Ishikawa (cell line): ENCODE data around the gene PPP3R1.

ENCODE experiments used
- CEBPB ChIP-seq: IDR thresholded peaks from 2 replicates; pipeline ENCODE4 v1.6.1; 2012
- CREB1 ChIP-seq: IDR thresholded peaks from 2 replicates; pipeline ENCODE4 v1.6.1; 2012; ENCODE audit warnings: low read depth
- EGR1 ChIP-seq: IDR thresholded peaks from 2 replicates; pipeline ENCODE4 v1.6.1; 2012
- EP300 ChIP-seq: IDR thresholded peaks from 2 replicates; pipeline ENCODE4 v1.6.1; 2012; ENCODE audit warnings: borderline replicate concordance
- FOXM1 ChIP-seq: IDR thresholded peaks from 2 replicates; pipeline ENCODE4 v1.6.1; 2012; ENCODE audit warnings: low read depth, borderline replicate concordance
- MAX ChIP-seq: IDR thresholded peaks from 2 replicates; pipeline ENCODE4 v1.6.1; 2012
- NFIC ChIP-seq: IDR thresholded peaks from 2 replicates; pipeline ENCODE4 v1.6.1; 2012
- RAD21 ChIP-seq: IDR thresholded peaks from 2 replicates; pipeline ENCODE4 v1.6.1; 2012; ENCODE audit warnings: low read depth
- REST ChIP-seq: IDR thresholded peaks from 2 replicates; pipeline ENCODE4 v1.6.1; 2012; ENCODE audit warnings: low read depth, mild to moderate bottlenecking
- TAF1 ChIP-seq: IDR thresholded peaks from 2 replicates; pipeline ENCODE4 v1.6.1; 2012; ENCODE audit warnings: low read depth, mild to moderate bottlenecking
- TCF12 ChIP-seq: IDR thresholded peaks from 2 replicates; pipeline ENCODE4 v1.6.1; 2012; ENCODE audit warnings: low read depth
- TEAD4 ChIP-seq: IDR thresholded peaks from 2 replicates; pipeline ENCODE4 v1.6.1; 2012
- YY1 ChIP-seq: IDR thresholded peaks from 2 replicates; pipeline ENCODE4 v1.6.1; 2012; ENCODE audit warnings: low read depth
- ZBTB7A ChIP-seq: IDR thresholded peaks from 2 replicates; pipeline ENCODE4 v1.6.1; 2012; ENCODE audit warnings: low read depth
- TF ChIP-seq, protein P1 (sequence below): IDR thresholded peaks from 2 replicates; pipeline ENCODE4 v1.6.1; 2012

PPP3R1 gene

DNA sequence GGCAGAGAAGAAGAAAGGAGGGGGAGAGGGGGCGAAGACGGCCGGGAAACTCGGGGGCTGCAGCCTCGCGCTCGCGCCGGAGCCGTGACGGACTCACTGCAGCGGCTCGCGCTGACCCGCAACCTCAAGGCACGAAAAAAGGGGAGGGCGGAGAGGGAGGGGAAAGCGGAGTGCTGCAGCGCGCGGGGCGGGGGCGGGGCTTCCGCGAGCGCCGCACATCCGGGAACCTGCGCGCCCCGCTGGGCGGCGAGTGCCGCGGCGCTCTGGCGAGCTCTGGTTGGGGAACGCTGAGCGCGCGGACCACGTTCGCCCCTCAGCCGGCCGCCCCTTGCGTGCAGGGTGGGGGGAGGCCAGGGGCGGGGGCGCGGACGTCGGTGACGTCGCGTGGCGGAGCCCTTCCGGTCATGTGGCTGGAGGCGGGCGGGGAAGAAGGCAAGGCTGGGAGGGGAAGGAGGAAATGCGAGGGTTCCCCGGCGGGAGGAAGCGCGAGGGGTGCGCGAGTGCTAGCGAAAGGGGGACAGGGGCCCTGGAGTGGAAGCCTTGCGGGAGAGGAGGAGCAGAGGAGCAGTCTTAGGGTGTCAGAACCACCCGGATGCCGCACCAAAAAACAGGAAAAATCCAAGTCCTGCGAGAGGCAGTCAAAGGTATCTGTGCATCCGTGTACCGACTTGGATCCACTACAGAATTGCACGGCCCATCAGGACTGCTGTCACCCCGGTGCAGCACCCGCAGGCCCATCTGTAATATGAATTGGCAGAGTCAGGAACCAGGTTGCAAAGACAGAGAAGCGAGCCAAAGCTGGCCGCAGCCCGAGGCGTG lies at the start of gene PPP3R1:
PPP3R1 (minus strand) TSS at position 133 of the 819 bp plus-strand sequence. CDS start 405 bp downstream, outside the sequence.
- TF ChIP-seq EGR1 (0 out of 2 replicates have a peak, but pooled peaks have one; percentile 14), TCF12 (peak; percentile 53), CEBPB (no peak), MAX (peak; percentile 78), EP300 (0 out of 2 replicates have a peak, but pooled peaks have one; percentile 11), CREB1 (no peak; the same call in 1 of the 2 replicates), NFIC (0 out of 2 replicates have a peak, but pooled peaks have one; percentile 4), TAF1 (peak; percentile 50), TEAD4 (0 out of 2 replicates have a peak, but pooled peaks have one; percentile 11)
- TF ChIP-seq, protein P1, sequence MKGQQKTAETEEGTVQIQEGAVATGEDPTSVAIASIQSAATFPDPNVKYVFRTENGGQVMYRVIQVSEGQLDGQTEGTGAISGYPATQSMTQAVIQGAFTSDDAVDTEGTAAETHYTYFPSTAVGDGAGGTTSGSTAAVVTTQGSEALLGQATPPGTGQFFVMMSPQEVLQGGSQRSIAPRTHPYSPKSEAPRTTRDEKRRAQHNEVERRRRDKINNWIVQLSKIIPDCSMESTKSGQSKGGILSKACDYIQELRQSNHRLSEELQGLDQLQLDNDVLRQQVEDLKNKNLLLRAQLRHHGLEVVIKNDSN = peak; percentile 95

GRCh38 chr2:68295516-68295915 lies 43.2 kb upstream of the PPP3R1 start:
- TF ChIP-seq, protein P1 = no peak
- TF ChIP-seq ZBTB7A (no peak), YY1 (no peak)

DNA sequence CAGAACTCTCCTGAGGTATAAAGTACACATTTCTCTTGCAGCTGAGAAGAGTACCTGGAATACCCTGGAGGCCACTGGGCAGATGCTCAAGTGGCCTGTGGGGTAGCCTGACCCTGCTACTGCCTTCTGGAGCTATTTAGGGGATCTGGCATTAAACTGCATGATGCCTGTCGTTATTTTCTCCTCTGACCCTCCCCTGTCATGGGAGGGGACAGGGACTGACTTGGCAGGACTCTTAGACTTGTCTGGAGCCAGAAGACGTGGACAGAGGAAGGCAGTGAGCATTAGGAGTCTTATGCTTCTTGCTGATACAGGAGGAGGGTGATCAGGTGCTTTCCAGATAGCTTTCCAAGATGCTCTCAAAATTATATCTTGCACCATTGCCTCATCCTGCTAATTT lies 42.6 kb upstream of the PPP3R1 start:
- no peak for TF ChIP-seq TEAD4

- TF ChIP-seq EP300 (no peak), RAD21 (no peak), CEBPB (no peak), CREB1 (no peak), ZBTB7A (no peak), FOXM1 (no peak), TCF12 (no peak), MAX (no peak), EGR1 (no peak), REST (no peak), TEAD4 (no peak), TAF1 (no peak), YY1 (no peak), NFIC (no peak)
- TF ChIP-seq, protein P1 = no peak
Observed at GRCh38 chr2:68294187-68294586, 41.9 kb upstream of the PPP3R1 start.

DNA sequence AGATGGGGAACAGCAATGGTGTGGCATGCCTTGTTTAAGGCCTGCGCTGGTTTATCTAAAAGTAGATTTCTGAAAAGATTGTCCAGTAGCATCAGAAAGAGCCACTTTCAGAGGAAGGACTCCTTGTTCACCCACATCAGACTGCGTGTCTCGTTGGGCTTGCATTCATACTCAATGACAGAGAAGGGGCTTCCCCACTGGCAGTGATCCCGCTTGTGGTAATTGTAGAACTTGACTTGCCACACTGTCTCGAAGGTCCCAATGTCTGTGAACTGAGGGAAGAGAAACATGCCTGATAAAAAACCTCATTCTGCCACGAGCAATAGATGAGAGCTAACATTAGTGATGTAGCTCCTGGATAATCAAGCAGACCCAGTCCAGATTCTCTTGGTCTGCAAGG lies 41.4 kb upstream of the PPP3R1 start:
- TF ChIP-seq MAX = no peak
- no peak for TF ChIP-seq TEAD4
- no peak for TF ChIP-seq RAD21
- no peak for TF ChIP-seq YY1
- TF ChIP-seq, protein P1 = no peak
- TF ChIP-seq CEBPB = no peak

DNA sequence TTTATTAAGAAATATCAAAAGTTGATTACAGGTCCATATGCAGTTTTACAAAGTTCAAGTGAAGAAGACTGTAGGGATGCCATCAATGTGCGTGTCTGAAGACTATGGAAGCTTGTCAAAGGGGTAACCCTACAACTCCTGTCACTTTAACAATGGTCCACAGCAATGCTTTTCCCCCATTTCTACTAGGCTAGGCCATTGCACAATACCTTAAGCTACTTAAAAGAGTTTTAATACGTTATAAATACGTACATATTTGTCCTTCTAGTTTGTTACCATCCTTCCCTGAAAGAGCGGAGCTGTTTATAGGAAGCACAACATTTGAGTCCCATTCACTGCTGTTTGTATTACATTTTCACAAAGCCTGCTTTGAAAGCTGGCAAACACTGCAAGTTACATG lies 40.7 kb upstream of the PPP3R1 start:
- TF ChIP-seq CEBPB = no peak
- TF ChIP-seq RAD21 = no peak
- TF ChIP-seq EP300 = no peak
- TF ChIP-seq YY1 = no peak
- TF ChIP-seq TEAD4 = no peak
- no peak for TF ChIP-seq TAF1
- TF ChIP-seq ZBTB7A = no peak
- no peak for TF ChIP-seq MAX
- no peak for TF ChIP-seq FOXM1
- no peak for TF ChIP-seq TCF12
- no peak for TF ChIP-seq NFIC
- TF ChIP-seq EGR1 = no peak
